ENCODE data around the gene XDH.

The XDH gene

DNA sequence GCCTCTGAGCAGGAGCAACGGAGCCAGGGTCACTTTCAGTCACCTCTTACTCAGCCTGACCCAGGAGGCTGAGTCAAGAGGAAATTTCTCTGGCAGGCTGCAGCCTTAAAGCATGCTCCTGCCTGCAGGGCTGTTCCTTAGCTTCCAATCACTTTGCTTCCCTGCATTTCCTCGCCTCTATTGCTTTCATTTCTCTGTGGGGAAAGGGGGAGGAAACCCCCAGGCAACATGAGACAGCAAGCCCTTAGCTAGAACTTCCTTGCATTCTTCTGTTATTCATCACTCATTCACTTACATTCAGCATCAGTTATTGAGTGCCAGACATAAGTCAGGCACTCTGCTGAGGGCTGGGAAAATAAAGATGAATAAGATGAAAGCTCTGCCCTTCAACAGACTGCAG, 13.0 kb downstream of the XDH start:
- H3K4me3 ChIP-seq (ENCODE audit: low read length), result no peak overlapping the region
- H3K27ac ChIP-seq (ENCODE audit: low read length), result no peak overlapping the region
- peaks cover 14% of the 10 kb centered on the region for H3K4me1 ChIP-seq (ENCODE audit: control insufficient read depth, low read depth, low read length)
- no peak overlapping the region for H3K9ac ChIP-seq (ENCODE audit: low read length)
- no peaks in the 10 kb centered on the region for H3K36me3 ChIP-seq (ENCODE audit: control insufficient read depth, low read depth, low read length)
- no peaks in the 10 kb centered on the region for H3K27me3 ChIP-seq (ENCODE audit: control insufficient read depth, insufficient read depth, low read length)
- no peaks in the 10 kb centered on the region for H3K9me3 ChIP-seq (ENCODE audit: control insufficient read depth, low read depth, low read length)

- Histone ChIP-seq H3K27me3 (ENCODE audit: control insufficient read depth, insufficient read depth, low read length) (no peaks in the 10 kb centered on the region), H3K4me3 (ENCODE audit: low read length) (no peak overlapping the region), H3K27ac (ENCODE audit: low read length) (no peak overlapping the region), H3K36me3 (ENCODE audit: control insufficient read depth, low read depth, low read length) (no peaks in the 10 kb centered on the region), H3K4me1 (ENCODE audit: control insufficient read depth, low read depth, low read length) (peaks cover 14% of the 10 kb centered on the region), H3K9me3 (ENCODE audit: control insufficient read depth, low read depth, low read length) (no peaks in the 10 kb centered on the region), H3K9ac (ENCODE audit: low read length) (no peak overlapping the region)
Measured at GRCh38 chr2:31398881-31399280, 15.7 kb downstream of the XDH start.

GRCh38 chr2:31397094-31397493, 17.4 kb downstream of the XDH start:
- no peak overlapping the region for H3K27ac ChIP-seq (ENCODE audit: low read length)
- H3K9ac ChIP-seq (ENCODE audit: low read length), result no peak overlapping the region
- H3K4me3 ChIP-seq (ENCODE audit: low read length), result no peak overlapping the region
- no peaks in the 10 kb centered on the region for H3K36me3 ChIP-seq (ENCODE audit: control insufficient read depth, low read depth, low read length)
- H3K9me3 ChIP-seq (ENCODE audit: control insufficient read depth, low read depth, low read length), result no peaks in the 10 kb centered on the region
- H3K4me1 ChIP-seq (ENCODE audit: control insufficient read depth, low read depth, low read length), result peaks cover 10% of the 10 kb centered on the region
- no peaks in the 10 kb centered on the region for H3K27me3 ChIP-seq (ENCODE audit: control insufficient read depth, insufficient read depth, low read length)

DNA sequence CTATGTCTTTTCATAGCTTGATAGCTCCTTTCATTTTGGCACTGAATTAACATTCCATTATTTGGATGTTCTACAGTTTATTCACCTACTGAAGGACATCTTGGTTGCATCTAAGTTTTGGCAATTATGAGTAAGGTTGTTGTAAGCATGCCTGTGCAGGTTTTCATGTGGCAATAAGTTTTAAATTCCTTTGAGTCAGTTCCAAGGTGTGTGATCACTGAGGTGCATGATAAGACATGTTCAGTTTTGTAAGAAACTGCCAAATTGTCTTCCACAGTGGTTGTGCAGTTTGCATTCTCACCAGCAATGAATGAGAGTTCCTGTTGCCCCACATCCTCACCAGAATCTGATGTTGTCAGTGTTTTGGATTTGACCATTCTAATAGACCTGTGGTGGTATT, 24.2 kb downstream of the XDH start:
- H3K27me3 ChIP-seq (ENCODE audit: control insufficient read depth, insufficient read depth, low read length), result no peaks in the 10 kb centered on the region
- H3K9ac ChIP-seq (ENCODE audit: low read length), result no peak overlapping the region
- no peaks in the 10 kb centered on the region for H3K4me1 ChIP-seq (ENCODE audit: control insufficient read depth, low read depth, low read length)
- H3K9me3 ChIP-seq (ENCODE audit: control insufficient read depth, low read depth, low read length), result no peaks in the 10 kb centered on the region
- no peak overlapping the region for H3K4me3 ChIP-seq (ENCODE audit: low read length)
- no peaks in the 10 kb centered on the region for H3K36me3 ChIP-seq (ENCODE audit: control insufficient read depth, low read depth, low read length)
- no peak overlapping the region for H3K27ac ChIP-seq (ENCODE audit: low read length)

DNA sequence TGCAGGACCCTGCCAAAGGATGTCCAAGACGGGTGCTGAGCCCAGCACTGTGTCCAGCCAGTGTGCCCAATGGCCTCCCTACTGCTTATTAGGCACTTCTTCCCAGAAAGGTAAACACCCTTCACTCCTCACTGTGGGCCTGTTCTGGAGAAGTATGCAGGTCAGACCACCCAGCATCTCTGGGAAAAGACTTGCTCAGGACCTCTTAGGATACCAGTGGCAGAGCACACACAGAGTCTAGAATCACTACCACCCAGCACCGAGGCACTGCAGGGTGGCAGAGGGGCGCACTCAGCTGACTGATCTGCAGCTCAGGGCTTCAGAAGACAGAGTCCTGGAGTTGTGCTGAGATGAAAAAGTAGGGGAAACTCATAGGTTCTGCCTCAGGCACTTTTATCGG, 25.8 kb downstream of the XDH start:
- no peak overlapping the region for H3K27ac ChIP-seq (ENCODE audit: low read length)
- H3K36me3 ChIP-seq (ENCODE audit: control insufficient read depth, low read depth, low read length), result no peaks in the 10 kb centered on the region
- no peak overlapping the region for H3K4me3 ChIP-seq (ENCODE audit: low read length)
- no peak overlapping the region for H3K9ac ChIP-seq (ENCODE audit: low read length)
- H3K27me3 ChIP-seq (ENCODE audit: control insufficient read depth, insufficient read depth, low read length), result no peaks in the 10 kb centered on the region
- no peaks in the 10 kb centered on the region for H3K4me1 ChIP-seq (ENCODE audit: control insufficient read depth, low read depth, low read length)
- H3K9me3 ChIP-seq (ENCODE audit: control insufficient read depth, low read depth, low read length), result no peaks in the 10 kb centered on the region

DNA sequence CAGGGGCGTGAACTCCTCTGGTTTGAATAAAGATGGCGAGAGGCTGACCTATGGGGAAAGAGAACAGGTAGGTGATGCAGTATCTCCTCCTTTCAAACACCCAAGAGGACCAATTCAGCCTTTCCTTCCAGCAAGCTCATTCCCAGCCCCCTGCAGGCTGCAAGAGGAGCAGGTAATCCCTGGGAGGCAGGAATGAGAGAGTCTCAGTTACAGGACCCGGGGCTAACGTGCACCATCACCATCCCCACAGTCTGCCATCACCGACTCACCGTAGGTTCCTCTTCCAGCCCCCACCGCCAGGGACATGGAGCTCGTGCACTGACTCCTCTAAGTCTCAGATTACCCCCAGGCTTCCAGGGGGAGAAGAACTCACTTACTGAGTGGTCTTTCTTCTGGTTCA, 26.7 kb downstream of the XDH start:
- Histone ChIP-seq H3K4me1 (ENCODE audit: control insufficient read depth, low read depth, low read length) (peaks cover 2% of the 10 kb centered on the region), H3K9me3 (ENCODE audit: control insufficient read depth, low read depth, low read length) (no peaks in the 10 kb centered on the region), H3K9ac (ENCODE audit: low read length) (no peak overlapping the region), H3K36me3 (ENCODE audit: control insufficient read depth, low read depth, low read length) (no peaks in the 10 kb centered on the region), H3K27me3 (ENCODE audit: control insufficient read depth, insufficient read depth, low read length) (no peaks in the 10 kb centered on the region), H3K27ac (ENCODE audit: low read length) (no peak overlapping the region), H3K4me3 (ENCODE audit: low read length) (no peak overlapping the region)

GRCh38 chr2:31386648-31387047, 27.9 kb downstream of the XDH start:
- H3K4me3 ChIP-seq (ENCODE audit: low read length), result no peak overlapping the region
- H3K9me3 ChIP-seq (ENCODE audit: control insufficient read depth, low read depth, low read length), result no peaks in the 10 kb centered on the region
- H3K27ac ChIP-seq (ENCODE audit: low read length), result no peak overlapping the region
- H3K4me1 ChIP-seq (ENCODE audit: control insufficient read depth, low read depth, low read length), result peaks cover 12% of the 10 kb centered on the region
- no peaks in the 10 kb centered on the region for H3K36me3 ChIP-seq (ENCODE audit: control insufficient read depth, low read depth, low read length)
- H3K27me3 ChIP-seq (ENCODE audit: control insufficient read depth, insufficient read depth, low read length), result no peaks in the 10 kb centered on the region
- H3K9ac ChIP-seq (ENCODE audit: low read length), result no peak overlapping the region

- Histone ChIP-seq H3K27ac (ENCODE audit: low read length) (no peak overlapping the region), H3K4me1 (ENCODE audit: control insufficient read depth, low read depth, low read length) (peaks cover 12% of the 10 kb centered on the region), H3K9ac (ENCODE audit: low read length) (no peak overlapping the region), H3K27me3 (ENCODE audit: control insufficient read depth, insufficient read depth, low read length) (no peaks in the 10 kb centered on the region), H3K4me3 (ENCODE audit: low read length) (no peak overlapping the region), H3K36me3 (ENCODE audit: control insufficient read depth, low read depth, low read length) (no peaks in the 10 kb centered on the region), H3K9me3 (ENCODE audit: control insufficient read depth, low read depth, low read length) (no peaks in the 10 kb centered on the region)
Measured at GRCh38 chr2:31386172-31386571, 28.4 kb downstream of the XDH start.

DNA sequence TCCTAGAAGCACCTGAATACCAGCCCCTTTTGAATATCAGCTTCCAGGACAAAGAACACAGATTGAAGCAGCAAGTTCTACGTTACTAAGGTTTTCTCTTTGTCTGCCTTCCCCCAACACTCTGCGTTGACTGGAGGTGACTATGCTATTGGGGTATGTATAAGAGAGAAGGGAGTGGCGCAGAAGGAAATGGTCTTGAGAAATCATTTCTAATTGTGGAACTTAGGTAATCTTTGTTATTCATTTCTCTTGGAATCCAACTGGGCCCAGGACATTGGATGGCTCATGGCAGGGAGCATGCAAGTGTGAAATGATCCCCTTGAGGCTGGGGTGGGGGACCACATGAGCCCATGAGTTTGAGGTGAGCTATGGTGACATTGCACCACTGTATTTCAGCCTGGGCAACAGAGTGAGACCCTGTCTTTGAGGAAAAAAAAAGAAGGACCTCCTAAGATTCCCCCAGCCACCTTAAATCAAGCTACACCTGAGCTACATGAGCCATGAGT, 29.7 kb downstream of the XDH start:
- no peak overlapping the region for H3K4me3 ChIP-seq (ENCODE audit: low read length)
- H3K4me1 ChIP-seq (ENCODE audit: control insufficient read depth, low read depth, low read length), result peaks cover 12% of the 10 kb centered on the region
- H3K9ac ChIP-seq (ENCODE audit: low read length), result no peak overlapping the region
- no peaks in the 10 kb centered on the region for H3K36me3 ChIP-seq (ENCODE audit: control insufficient read depth, low read depth, low read length)
- no peaks in the 10 kb centered on the region for H3K27me3 ChIP-seq (ENCODE audit: control insufficient read depth, insufficient read depth, low read length)
- no peaks in the 10 kb centered on the region for H3K9me3 ChIP-seq (ENCODE audit: control insufficient read depth, low read depth, low read length)
- no peak overlapping the region for H3K27ac ChIP-seq (ENCODE audit: low read length)

DNA sequence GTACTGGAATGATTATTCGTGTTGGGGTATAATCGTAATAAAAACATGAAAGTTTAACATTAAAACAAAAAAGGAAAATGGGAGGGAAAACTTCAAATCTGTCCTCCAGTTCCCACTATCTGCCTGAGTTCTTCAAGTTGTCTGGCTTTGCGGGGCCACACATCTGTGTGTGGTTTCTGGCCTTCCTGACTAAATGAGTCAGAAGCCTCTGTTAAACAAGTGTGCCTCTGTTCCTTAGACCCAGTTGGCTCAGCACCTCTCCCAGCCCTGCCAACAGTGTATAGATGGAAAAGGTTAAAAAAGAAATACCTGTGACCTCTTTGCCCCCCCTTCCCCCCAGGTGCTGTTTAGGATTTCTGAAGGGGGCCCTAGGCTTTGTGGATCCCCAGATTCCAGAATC, 30.2 kb downstream of the XDH start:
- no peak overlapping the region for H3K4me3 ChIP-seq (ENCODE audit: low read length)
- H3K36me3 ChIP-seq (ENCODE audit: control insufficient read depth, low read depth, low read length), result no peaks in the 10 kb centered on the region
- no peaks in the 10 kb centered on the region for H3K27me3 ChIP-seq (ENCODE audit: control insufficient read depth, insufficient read depth, low read length)
- peaks cover 12% of the 10 kb centered on the region for H3K4me1 ChIP-seq (ENCODE audit: control insufficient read depth, low read depth, low read length)
- no peaks in the 10 kb centered on the region for H3K9me3 ChIP-seq (ENCODE audit: control insufficient read depth, low read depth, low read length)
- no peak overlapping the region for H3K27ac ChIP-seq (ENCODE audit: low read length)
- H3K9ac ChIP-seq (ENCODE audit: low read length), result no peak overlapping the region

GRCh38 chr2:31383471-31384153, 30.9 kb downstream of the XDH start:
- H3K9ac ChIP-seq (ENCODE audit: low read length), result no peak overlapping the region
- H3K27me3 ChIP-seq (ENCODE audit: control insufficient read depth, insufficient read depth, low read length), result no peaks in the 10 kb centered on the region
- H3K9me3 ChIP-seq (ENCODE audit: control insufficient read depth, low read depth, low read length), result no peaks in the 10 kb centered on the region
- H3K4me1 ChIP-seq (ENCODE audit: control insufficient read depth, low read depth, low read length), result peaks cover 12% of the 10 kb centered on the region
- H3K27ac ChIP-seq (ENCODE audit: low read length), result no peak overlapping the region
- no peaks in the 10 kb centered on the region for H3K36me3 ChIP-seq (ENCODE audit: control insufficient read depth, low read depth, low read length)
- H3K4me3 ChIP-seq (ENCODE audit: low read length), result no peak overlapping the region

- H3K27ac ChIP-seq (ENCODE audit: low read length), result no peak overlapping the region
- H3K27me3 ChIP-seq (ENCODE audit: control insufficient read depth, insufficient read depth, low read length), result no peaks in the 10 kb centered on the region
- no peaks in the 10 kb centered on the region for H3K36me3 ChIP-seq (ENCODE audit: control insufficient read depth, low read depth, low read length)
- no peak overlapping the region for H3K4me3 ChIP-seq (ENCODE audit: low read length)
- H3K9ac ChIP-seq (ENCODE audit: low read length), result no peak overlapping the region
- H3K9me3 ChIP-seq (ENCODE audit: control insufficient read depth, low read depth, low read length), result no peaks in the 10 kb centered on the region
- H3K4me1 ChIP-seq (ENCODE audit: control insufficient read depth, low read depth, low read length), result peaks cover 12% of the 10 kb centered on the region
Measured at GRCh38 chr2:31382452-31383120, 32.0 kb downstream of the XDH start.

Data from iPS-18a (cell line).